ENCODE measurements around the gene PGS1.

GRCh38 chr17:78428025-78428575, 49.7 kb downstream of the PGS1 start:
- TF ChIP-seq POLR2A (IDR thresholded peaks at IDR 0.05) (no peak), CTCF (IDR thresholded peaks at IDR 0.05) (no peak), POLR2AphosphoS5 (IDR thresholded peaks at IDR 0.05) (no peak), EP300 (IDR thresholded peaks at IDR 0.05) (no peak)
